HG03432 (cell line): ENCODE data around the gene NSUN4.

Source experiments
- ATAC-seq: cut with Tn5 transposase; IDR thresholded peaks from one replicate; pipeline ENCODE4 v1.9.1; 2021; ENCODE audit warnings: mild to moderate bottlenecking, moderate library complexity; ENCODE audit not compliant: unreplicated experiment

Gene NSUN4

DNA sequence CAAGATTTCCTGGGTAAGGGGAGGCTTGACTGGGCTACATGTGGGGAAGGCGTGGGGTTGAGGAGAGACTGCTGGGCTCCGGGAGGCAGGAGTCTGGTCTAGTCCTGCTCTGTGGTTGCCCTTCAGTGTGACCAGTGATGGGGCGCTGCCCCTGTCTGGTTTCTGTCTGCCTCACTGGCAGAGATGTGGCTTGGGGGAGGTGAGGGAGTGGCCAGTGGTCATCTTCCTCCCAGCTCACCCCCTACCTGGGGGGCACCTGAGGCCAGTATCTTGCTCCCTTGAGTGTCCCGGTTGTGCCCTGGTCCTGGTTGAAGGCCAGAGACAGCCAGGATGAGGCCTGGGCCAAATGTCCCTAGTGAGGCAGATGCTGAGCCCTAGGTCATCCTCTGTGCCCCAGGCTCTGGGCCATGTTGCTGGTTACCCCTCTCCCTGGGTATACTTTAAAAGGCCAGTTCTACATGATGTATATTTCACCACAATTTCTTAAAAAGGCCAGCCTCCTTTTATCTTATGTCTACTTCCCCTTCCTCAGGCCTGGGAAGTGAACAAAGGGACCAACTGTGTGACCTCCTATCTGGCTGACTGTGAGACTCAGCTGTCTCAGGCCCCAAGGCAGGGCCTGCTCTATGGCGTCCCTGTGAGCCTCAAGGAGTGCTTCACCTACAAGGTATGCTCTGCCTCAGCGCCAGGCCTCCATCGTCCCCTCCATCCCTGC lies 64.0 kb downstream of the NSUN4 start:
- no peak for ATAC-seq

DNA sequence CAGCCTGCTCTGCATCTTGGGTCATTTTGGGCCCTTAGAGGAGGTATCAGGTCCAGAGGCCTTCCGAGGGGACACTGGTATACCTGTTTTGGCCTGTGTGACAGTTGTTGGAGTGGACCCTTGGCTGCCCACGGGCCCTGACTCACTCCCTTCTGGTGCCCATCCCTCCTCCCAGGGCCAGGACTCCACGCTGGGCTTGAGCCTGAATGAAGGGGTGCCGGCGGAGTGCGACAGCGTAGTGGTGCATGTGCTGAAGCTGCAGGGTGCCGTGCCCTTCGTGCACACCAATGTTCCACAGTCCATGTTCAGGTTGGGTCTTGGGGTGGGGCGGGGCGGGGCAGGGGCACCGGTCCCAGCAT lies 64.6 kb downstream of the NSUN4 start:
- no peak for ATAC-seq

DNA sequence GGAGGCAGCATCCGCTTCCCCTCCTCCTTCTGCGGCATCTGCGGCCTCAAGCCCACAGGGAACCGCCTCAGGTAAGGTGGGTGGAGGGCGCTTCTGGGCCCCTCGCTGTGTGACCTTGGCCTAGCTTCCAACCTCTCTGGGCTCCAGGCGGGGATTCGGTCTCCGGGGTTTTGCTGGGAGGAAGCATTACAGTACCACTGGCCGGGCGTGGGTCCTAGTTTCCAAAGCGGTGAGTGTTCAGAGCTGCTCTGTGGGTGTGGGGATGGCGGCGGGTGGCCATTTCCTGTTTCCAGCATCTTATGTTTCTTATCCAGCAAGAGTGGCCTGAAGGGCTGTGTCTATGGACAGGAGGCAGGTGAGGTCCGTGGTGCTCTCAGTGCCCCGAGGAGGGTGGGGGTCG lies 65.1 kb downstream of the NSUN4 start:
- ATAC-seq = no peak

DNA sequence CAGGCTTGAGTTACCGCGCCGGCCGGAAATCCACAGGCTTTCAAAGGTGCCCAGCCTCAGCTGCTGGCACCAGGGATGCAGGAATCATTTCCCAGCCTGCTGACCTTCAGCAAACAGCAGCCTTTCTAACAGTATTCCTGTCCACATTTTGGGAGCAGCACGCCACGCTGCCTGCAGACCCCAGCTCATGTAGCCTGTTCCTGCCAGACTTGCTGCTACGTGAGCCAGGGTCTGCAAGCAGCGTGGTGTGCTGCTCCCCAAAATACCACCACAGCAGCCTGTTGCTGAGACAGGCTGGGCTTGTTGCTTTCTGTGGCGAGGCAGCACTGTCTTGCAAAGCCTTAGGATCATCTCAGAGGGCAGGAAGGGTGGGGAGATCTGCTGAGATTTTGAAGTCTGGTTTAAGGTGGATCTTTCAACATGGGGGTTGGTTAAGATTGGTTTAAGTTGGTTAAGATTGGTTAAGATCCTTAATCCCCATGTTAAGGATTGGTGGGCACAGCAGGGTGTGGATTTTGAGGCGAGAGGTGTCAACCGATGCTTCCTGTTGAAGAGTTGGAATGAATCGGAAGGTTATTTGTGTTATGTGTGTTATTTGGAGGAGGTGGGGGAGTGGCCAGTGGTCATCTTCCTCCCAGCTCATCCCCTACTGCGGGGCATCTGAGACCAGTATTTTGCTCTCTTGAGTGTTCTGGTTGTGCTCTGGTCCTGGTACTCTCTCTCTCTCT lies 66.4 kb downstream of the NSUN4 start:
- ATAC-seq = no peak

DNA sequence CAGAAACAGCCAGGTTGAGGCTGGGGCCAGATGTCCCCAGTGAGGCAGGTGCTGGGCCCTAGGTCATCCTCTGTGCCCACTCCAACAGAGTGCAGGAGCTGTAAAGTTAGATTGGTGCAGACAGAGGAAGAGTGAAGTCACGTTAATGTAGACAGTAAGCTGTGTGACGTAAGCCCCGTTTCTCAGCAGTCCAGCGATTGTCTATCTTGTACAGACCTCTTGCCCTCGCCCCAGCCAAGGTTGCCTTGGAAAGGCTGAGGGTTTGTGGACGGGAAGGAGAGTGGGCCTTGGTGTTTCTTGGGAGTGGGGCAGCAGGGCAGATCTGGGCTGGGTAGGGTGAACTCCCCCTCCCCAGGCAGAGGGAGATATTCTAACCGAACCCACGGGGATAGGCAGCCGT lies 67.0 kb downstream of the NSUN4 start:
- ATAC-seq = no peak

DNA sequence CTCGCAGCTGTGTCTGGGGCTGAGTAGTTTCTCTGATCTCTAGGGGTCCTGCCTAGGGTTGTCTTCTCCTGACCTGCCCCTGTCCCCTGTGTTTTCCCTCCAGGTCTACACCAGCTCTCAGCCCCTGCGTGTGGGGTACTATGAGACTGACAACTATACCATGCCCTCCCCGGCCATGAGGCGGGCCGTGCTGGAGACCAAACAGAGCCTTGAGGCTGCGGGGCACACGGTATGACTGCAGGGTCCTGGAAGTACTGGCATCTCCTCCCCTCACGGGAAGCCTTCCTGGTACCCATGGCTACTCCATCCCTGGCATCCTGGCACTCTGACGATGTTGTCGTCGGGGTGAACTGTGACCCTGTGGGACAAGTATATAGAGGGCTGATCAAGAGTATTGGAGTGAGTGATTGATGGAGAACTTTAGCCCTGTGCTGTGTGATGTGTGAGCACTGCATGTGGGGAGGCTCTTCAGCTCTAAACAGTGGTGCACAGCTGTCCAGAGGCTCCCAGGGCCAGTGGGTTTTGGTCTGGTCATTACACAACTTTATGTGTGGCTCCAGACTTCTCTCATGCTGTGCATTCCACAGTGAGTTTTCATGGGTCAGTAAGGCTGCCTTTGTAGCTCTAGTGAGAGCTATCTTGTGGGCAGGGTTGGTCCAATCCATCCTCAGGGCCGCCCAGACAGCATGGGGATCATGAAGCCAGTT lies 67.9 kb downstream of the NSUN4 start:
- ATAC-seq = no peak

DNA sequence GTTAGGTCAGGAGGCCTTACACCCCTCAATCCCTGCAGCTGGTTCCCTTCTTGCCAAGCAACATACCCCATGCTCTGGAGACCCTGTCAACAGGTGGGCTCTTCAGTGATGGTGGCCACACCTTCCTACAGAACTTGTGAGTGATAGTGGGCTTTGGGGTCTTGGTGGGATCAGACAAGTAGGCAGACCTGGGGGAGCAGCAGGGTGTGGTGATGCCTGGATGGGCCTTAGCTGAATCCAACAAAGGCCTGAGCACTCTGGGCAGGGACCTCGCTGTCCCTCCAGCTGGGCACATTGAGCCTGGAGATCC lies 68.4 kb downstream of the NSUN4 start:
- ATAC-seq = no peak

DNA sequence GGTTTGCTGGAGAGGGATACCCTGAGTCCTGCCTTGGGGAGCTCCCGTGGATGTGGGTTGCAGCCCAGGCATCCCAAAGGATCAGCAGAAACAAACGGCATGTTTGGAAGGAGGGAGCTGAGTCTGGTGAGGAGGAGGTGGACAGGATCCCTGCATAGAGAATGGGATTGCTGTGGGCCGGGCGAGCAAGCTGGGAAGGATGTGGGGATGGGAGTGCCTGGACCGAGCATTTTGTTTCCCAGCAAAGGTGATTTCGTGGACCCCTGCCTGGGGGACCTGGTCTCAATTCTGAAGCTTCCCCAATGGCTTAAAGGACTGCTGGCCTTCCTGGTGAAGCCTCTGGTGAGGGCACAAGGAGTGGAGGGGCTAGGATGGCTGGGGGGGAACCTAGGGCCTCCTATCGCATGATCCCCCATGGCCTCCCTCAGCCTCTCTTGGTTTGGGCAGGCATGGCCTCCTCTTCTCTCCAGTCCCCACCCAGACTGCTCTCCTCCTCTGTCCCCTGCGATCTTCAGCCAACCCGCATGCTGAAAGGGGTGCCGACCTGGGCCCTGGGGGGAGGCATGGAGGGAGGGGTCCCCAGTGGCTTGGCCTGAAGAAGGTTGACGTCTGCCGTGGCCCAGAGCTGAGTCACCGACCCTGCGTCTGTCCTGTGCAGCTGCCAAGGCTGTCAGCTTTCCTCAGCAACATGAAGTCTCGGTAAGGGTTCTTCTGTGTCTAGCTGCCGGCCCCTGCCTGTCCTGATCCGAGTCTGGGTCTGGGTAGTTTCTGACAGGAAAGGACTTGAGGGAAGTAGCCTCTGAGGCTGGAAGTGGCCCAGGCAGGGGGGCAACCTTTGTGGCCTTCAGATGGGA lies 69.8 kb downstream of the NSUN4 start:
- no peak for ATAC-seq

DNA sequence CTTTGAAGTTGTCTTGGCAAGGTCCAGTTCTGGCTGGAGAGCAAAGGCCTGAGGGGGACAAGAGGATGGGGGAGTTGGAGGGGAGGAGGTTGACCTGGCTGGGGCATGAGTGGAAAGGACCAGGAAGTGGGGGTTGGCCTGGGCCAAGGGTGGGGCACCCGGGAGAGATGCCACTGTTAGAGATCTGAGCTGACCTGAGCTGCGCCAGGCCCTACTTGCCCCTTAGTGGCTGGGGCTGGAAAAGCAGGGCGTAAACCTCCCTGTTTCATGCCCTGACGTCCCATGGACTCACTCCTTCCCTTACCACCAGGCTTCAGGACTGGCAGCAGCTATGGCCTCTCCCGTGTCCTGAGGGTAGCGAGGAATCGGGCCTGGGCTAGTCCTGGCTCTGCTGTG lies 70.4 kb downstream of the NSUN4 start:
- ATAC-seq = no peak
